SK-N-SH treated with all-trans-retinoic acid at 6 μM for 48 hours (cell line): Measurements from ENCODE around the gene NTM.

Experiments used
- ATAC-seq: fragments of 200-7000 bp; cut with Tn5 transposase; 3 replicates; pipeline ENCODE4 v1.9.1; 2020; ENCODE audit warnings: mild to moderate bottlenecking, moderate library complexity
- ARNTL ChIP-seq: fragments of 450-650 bp; formaldehyde crosslinking; IDR thresholded peaks from 2 replicates; pipeline ENCODE4 v1.5.0; 2020; ENCODE audit warnings: low read depth, mild to moderate bottlenecking, moderate library complexity, borderline replicate concordance
- BACH2 ChIP-seq: fragments of 250-450 bp; sonication (Bioruptor Pico); IDR thresholded peaks from 2 replicates; pipeline ENCODE4 v1.9.0; 2021; ENCODE audit warnings: mild to moderate bottlenecking, borderline replicate concordance
- CREB5 ChIP-seq: fragments of 250-450 bp; sonication (Bioruptor Pico); IDR thresholded peaks from 2 replicates; pipeline ENCODE4 v1.5.1; 2020; ENCODE audit warnings: low read depth, mild to moderate bottlenecking, moderate library complexity
- CSDC2 ChIP-seq: fragments of 250-450 bp; sonication (Bioruptor Pico); IDR thresholded peaks from 2 replicates; pipeline ENCODE4 v1.5.0; 2020; ENCODE audit warnings: mild to moderate bottlenecking, moderate library complexity
- CSRNP3 ChIP-seq: fragments of 250-450 bp; sonication (Bioruptor Pico); IDR thresholded peaks from 2 replicates; pipeline ENCODE4 v1.5.1; 2021; ENCODE audit warnings: mild to moderate bottlenecking, moderate library complexity
- ESRRG ChIP-seq: fragments of 250-450 bp; sonication (Bioruptor Pico); IDR thresholded peaks from 2 replicates; pipeline ENCODE4 v1.6.1; 2021; ENCODE audit warnings: mild to moderate bottlenecking
- GLIS3 ChIP-seq: fragments of 250-450 bp; sonication (Bioruptor Pico); IDR thresholded peaks from 2 replicates; pipeline ENCODE4 v1.5.0; 2020; ENCODE audit warnings: mild to moderate bottlenecking, moderate library complexity
- ISL1 ChIP-seq: fragments of 250-450 bp; sonication (Bioruptor Pico); IDR thresholded peaks from 2 replicates; pipeline ENCODE4 v2.1.2; 2022; ENCODE audit warnings: mild to moderate bottlenecking, moderate library complexity
- OSR1 ChIP-seq: fragments of 250-450 bp; sonication (Bioruptor Pico); IDR thresholded peaks from 2 replicates; pipeline ENCODE4 v1.8.0; 2022; ENCODE audit warnings: moderate library complexity, mild to moderate bottlenecking, inconsistent platforms
- PATZ1 ChIP-seq: fragments of 250-450 bp; sonication (Bioruptor Pico); IDR thresholded peaks from 2 replicates; pipeline ENCODE4 v1.8.0; 2020; ENCODE audit warnings: mild to moderate bottlenecking, moderate library complexity, borderline replicate concordance
- POU6F1 ChIP-seq: fragments of 250-450 bp; sonication (Bioruptor Pico); IDR thresholded peaks from 2 replicates; pipeline ENCODE4 v1.8.0; 2021; ENCODE audit warnings: low read depth, mild to moderate bottlenecking, moderate library complexity, borderline replicate concordance
- RARB ChIP-seq: fragments of 250-450 bp; sonication (Bioruptor Pico); IDR thresholded peaks from 2 replicates; pipeline ENCODE4 v1.8.0; 2021; ENCODE audit warnings: mild to moderate bottlenecking, moderate library complexity
- SNAI2 ChIP-seq: fragments of 250-450 bp; sonication (Bioruptor Pico); IDR thresholded peaks from 2 replicates; pipeline ENCODE4 v1.5.0; 2020; ENCODE audit warnings: mild to moderate bottlenecking, moderate library complexity
- TCF4 ChIP-seq: fragments of 250-450 bp; sonication (Bioruptor Pico); IDR thresholded peaks from 2 replicates; pipeline ENCODE4 v1.8.0; 2021; ENCODE audit warnings: mild to moderate bottlenecking, moderate library complexity, borderline replicate concordance
- TSHZ2 ChIP-seq: fragments of 250-450 bp; sonication (Bioruptor Pico); IDR thresholded peaks from 2 replicates; pipeline ENCODE4 v1.5.0; 2020; ENCODE audit warnings: mild to moderate bottlenecking, moderate library complexity
- ZC3H10 ChIP-seq: fragments of 250-450 bp; sonication (Bioruptor Pico); IDR thresholded peaks from 2 replicates; pipeline ENCODE4 v1.5.1; 2021; ENCODE audit warnings: mild to moderate bottlenecking, moderate library complexity
- ZFP3 ChIP-seq: fragments of 250-450 bp; sonication (Bioruptor Pico); IDR thresholded peaks from 2 replicates; pipeline ENCODE4 v1.5.0; 2020; ENCODE audit warnings: mild to moderate bottlenecking, moderate library complexity
- ZFP30 ChIP-seq: fragments of 450-650 bp; formaldehyde crosslinking; IDR thresholded peaks from 2 replicates; pipeline ENCODE4 v1.5.0; 2022; ENCODE audit warnings: mild to moderate bottlenecking, moderate library complexity
- ZNF565 ChIP-seq: fragments of 450-650 bp; formaldehyde crosslinking; conservative IDR thresholded peaks from 2 replicates; pipeline ENCODE4 v1.5.0; 2020; ENCODE audit warnings: low read depth, mild to moderate bottlenecking, moderate library complexity
- ZNF70 ChIP-seq: fragments of 450-650 bp; formaldehyde crosslinking; IDR thresholded peaks from 2 replicates; pipeline ENCODE4 v1.5.0; 2020; ENCODE audit warnings: mild to moderate bottlenecking, moderate library complexity
- ZNF8 ChIP-seq: fragments of 450-650 bp; formaldehyde crosslinking; IDR thresholded peaks from 2 replicates; pipeline ENCODE4 v1.5.0; 2020; ENCODE audit warnings: mild to moderate bottlenecking, moderate library complexity

NTM gene

GRCh38 chr11:132054822-132055221, 684.4 kb downstream of the NTM start:
- peak; percentile 70 for ATAC-seq
- no peak for TF ChIP-seq RARB (CRISPR knock-in tag)

- TF ChIP-seq OSR1 (CRISPR knock-in tag) (no peak), ZNF565 (CRISPR knock-in tag) (no peak), POU6F1 (CRISPR knock-in tag) (no peak), ZFP30 (CRISPR knock-in tag) (no peak), GLIS3 (CRISPR knock-in tag) (no peak), ZFP3 (CRISPR knock-in tag) (no peak)
- TF ChIP-seq, all 23 proteins: peak for 0
- no peak for ATAC-seq
Measured at GRCh38 chr11:132055296-132055695, 684.9 kb downstream of the NTM start.

- peak; percentile 48 for ATAC-seq
- no peak for TF ChIP-seq CSDC2
- TF ChIP-seq BACH2 (CRISPR knock-in tag), result no peak
- no peak for TF ChIP-seq ARNTL (CRISPR knock-in tag)
- no peak for TF ChIP-seq ZNF565 (CRISPR knock-in tag)
- no peak for TF ChIP-seq ZC3H10
Measured at GRCh38 chr11:132056689-132057088, 686.3 kb downstream of the NTM start.

- TF ChIP-seq ARNTL (CRISPR knock-in tag) (no peak), ZNF565 (CRISPR knock-in tag) (no peak), BACH2 (CRISPR knock-in tag) (no peak), TCF4 (CRISPR knock-in tag) (no peak), ESRRG (CRISPR knock-in tag) (no peak), ZFP3 (CRISPR knock-in tag) (no peak), OSR1 (CRISPR knock-in tag) (no peak), ZNF8 (CRISPR knock-in tag) (no peak), SNAI2 (CRISPR knock-in tag) (no peak), ZNF70 (CRISPR knock-in tag) (no peak), CSDC2 (no peak), PATZ1 (CRISPR knock-in tag) (no peak), CREB5 (CRISPR knock-in tag) (no peak), TSHZ2 (CRISPR knock-in tag) (no peak), CSRNP3 (CRISPR knock-in tag) (no peak), ISL1 (CRISPR knock-in tag) (no peak), POU6F1 (CRISPR knock-in tag) (no peak), ZC3H10 (no peak), ZFP30 (CRISPR knock-in tag) (no peak)
- peak; percentile 16; the same call in 1 of the 3 replicates for ATAC-seq
Measured at GRCh38 chr11:132057266-132057665, 686.9 kb downstream of the NTM start.
